ENCODE data around the gene STPG3. TPM values are rescaled to one million over a fixed set of nuclear protein-coding genes. Genes with fewer than 3 reads are reported as not detected.

Gene STPG3
- total RNA-seq, 1 donor from 2014 or later: 0.78 TPM

DNA sequence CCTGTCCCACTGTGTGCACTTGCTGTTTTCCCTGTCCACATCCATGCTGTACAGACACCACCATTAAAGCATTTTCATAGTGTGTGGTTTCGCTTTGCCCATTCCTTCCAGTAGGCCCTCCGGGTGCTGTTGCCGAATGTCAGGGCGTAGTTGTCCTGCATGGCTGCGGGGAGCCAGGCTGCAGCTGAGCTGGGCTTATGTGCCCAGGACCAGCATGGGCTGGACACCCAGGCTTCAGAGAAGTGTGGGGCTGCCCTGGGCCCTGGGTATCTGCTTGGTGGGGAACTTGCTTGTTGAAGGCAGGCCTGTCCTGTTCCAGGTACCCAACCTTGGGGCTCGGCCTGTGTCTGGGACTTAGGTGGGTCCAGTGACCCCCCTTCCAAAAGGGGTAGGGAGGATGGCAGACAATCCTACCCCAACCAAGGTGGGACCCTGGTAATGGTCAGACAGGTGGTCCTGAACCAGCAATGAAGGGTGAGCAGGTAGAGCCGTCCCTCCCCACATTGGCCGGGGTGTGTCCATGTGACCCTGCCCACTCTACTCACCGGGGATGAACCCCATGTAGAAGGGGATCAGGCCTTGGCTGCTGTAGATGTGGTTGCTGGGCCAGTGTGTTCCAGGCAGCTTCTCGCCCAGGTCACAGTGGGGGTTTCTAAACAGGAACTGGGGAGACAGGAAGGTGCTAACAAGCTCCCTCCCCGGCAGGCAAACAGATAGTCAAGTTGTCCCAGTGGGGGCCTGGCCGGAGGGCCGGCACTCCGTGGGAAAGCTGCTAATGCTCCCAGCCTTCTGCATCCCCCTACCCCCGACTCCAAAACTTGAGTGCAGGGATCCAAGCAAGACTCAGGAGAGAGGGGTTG is 7.2 kb upstream of the STPG3 start:
- TF ChIP-seq, protein P1, sequence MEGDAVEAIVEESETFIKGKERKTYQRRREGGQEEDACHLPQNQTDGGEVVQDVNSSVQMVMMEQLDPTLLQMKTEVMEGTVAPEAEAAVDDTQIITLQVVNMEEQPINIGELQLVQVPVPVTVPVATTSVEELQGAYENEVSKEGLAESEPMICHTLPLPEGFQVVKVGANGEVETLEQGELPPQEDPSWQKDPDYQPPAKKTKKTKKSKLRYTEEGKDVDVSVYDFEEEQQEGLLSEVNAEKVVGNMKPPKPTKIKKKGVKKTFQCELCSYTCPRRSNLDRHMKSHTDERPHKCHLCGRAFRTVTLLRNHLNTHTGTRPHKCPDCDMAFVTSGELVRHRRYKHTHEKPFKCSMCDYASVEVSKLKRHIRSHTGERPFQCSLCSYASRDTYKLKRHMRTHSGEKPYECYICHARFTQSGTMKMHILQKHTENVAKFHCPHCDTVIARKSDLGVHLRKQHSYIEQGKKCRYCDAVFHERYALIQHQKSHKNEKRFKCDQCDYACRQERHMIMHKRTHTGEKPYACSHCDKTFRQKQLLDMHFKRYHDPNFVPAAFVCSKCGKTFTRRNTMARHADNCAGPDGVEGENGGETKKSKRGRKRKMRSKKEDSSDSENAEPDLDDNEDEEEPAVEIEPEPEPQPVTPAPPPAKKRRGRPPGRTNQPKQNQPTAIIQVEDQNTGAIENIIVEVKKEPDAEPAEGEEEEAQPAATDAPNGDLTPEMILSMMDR (IDR thresholded peaks at IDR 0.05): no peak
- no peak for DNase-seq (ENCODE audit: extremely low spot score, unreplicated experiment)
- Mint-ChIP-seq H3K27me3 (ENCODE audit: unreplicated experiment) (no peaks in the 10 kb centered on the region), H3K4me1 (ENCODE audit: unreplicated experiment) (peaks cover 30% of the 10 kb centered on the region), H3K9me3 (ENCODE audit: unreplicated experiment) (no peaks in the 10 kb centered on the region), H3K4me3 (ENCODE audit: unreplicated experiment) (no peak overlapping the region), H3K36me3 (ENCODE audit: unreplicated experiment) (peaks cover 9% of the 10 kb centered on the region), H3K27ac (ENCODE audit: unreplicated experiment) (no peak overlapping the region)

DNA sequence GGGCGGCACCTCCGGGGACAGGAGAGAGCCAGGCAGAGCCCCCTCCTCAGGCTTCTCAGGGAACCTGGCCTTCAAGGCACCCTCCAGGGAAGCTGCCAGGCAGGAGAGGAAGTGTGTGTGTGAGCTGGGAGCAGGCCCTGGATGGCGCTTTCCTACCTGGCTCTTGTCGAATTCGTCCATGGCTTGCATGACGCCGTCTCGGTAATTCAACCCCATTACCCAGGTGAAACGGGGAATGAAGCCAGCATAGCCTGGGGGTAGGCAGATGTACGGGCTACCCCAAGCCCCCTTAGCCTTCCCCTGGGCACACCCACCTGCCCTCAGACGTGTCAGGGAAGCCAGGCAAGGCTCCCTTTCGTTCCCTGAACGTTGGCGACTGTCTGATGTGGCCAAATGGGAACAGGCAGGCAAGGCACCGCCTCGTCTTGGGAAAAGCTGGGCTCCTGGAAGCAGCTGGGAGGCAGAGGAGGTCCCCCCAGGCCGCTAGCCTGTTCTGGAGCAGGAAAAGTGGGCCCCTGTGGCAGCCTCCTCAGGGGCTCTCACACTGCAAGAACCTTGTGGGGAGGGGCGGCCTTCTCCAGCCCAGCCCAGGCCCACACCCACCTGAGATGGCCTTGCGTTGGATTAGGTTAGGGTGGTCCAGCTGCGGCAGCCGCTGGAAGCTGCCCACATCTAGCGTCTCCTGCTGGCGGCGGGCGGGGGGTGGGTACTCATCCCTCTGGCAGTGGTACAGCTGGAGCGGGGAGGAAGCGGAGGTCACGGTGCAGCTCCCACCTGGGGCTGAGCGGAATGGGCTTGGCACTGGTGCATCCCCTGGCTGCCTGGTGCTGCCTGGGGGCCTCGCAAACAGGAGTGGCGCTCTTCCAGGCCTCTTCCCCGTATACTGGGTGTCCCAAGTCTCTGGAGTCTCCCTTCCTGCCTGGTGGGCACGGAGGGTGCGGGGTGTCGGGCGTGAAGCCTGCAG is 6.3 kb upstream of the STPG3 start:
- TF ChIP-seq, protein P1 (IDR thresholded peaks at IDR 0.05): no peak
- Mint-ChIP-seq H3K9me3 (ENCODE audit: unreplicated experiment) (no peaks in the 10 kb centered on the region), H3K27me3 (ENCODE audit: unreplicated experiment) (no peaks in the 10 kb centered on the region), H3K36me3 (ENCODE audit: unreplicated experiment) (peaks cover 9% of the 10 kb centered on the region), H3K4me1 (ENCODE audit: unreplicated experiment) (peaks cover 23% of the 10 kb centered on the region), H3K27ac (ENCODE audit: unreplicated experiment) (no peak overlapping the region), H3K4me3 (ENCODE audit: unreplicated experiment) (no peak overlapping the region)
- DNase-seq (ENCODE audit: extremely low spot score, unreplicated experiment): no peak

DNA sequence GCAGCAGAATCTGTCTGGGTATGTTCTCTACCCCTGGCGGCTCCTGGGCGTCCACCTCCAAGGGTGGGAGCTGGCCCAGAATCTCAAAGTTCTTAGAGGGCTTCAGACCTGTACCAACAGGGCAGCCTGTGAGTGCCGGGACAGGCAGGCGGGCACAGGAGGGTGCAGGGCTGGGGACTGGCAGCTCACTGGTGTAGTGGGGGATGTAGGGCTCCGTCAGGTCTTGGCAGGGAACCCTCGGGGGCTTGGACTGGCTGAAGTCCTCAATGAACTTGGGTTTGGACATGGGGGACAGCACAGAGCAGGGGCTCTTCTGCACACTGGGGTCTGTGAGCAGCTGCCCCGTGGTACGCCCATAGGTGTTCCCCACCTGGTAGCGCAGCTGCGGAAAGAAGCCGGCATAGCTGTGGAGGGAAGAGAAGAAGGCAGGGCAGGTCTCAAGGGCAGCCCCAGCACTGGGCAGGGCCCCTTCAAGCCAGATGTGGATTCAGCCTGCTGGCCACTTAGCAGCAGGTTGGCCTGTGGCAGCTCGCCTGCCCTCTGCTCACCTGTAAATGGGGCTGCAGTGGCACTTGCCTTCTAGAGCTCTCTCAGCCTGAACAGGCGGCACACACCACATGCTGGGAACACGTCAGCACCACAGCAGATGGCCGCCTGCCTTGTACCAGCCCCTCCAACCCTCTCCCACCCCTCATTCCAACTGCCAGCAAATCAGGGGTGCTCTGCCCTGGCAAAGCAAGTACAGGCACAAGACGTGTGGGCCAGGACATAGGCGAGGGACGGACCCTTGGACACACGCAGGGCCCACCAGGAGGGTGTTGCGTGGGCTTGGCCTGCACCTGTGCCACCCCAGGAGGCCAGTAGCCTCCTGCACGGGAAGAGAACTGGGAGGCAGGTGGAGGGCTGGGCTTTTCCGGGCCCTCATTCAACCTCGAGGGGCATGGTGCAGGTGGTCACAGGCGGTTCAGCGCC is 5.3 kb upstream of the STPG3 start:
- no peak for DNase-seq (ENCODE audit: extremely low spot score, unreplicated experiment)
- no peak overlapping the region for H3K4me3 Mint-ChIP-seq (ENCODE audit: unreplicated experiment)
- H3K4me1 Mint-ChIP-seq (ENCODE audit: unreplicated experiment): peaks cover 20% of the 10 kb centered on the region
- H3K9me3 Mint-ChIP-seq (ENCODE audit: unreplicated experiment): no peaks in the 10 kb centered on the region
- peaks cover 9% of the 10 kb centered on the region for H3K36me3 Mint-ChIP-seq (ENCODE audit: unreplicated experiment)
- no peaks in the 10 kb centered on the region for H3K27me3 Mint-ChIP-seq (ENCODE audit: unreplicated experiment)
- H3K27ac Mint-ChIP-seq (ENCODE audit: unreplicated experiment): no peak overlapping the region
- TF ChIP-seq, protein P1 (IDR thresholded peaks at IDR 0.05): no peak

DNA sequence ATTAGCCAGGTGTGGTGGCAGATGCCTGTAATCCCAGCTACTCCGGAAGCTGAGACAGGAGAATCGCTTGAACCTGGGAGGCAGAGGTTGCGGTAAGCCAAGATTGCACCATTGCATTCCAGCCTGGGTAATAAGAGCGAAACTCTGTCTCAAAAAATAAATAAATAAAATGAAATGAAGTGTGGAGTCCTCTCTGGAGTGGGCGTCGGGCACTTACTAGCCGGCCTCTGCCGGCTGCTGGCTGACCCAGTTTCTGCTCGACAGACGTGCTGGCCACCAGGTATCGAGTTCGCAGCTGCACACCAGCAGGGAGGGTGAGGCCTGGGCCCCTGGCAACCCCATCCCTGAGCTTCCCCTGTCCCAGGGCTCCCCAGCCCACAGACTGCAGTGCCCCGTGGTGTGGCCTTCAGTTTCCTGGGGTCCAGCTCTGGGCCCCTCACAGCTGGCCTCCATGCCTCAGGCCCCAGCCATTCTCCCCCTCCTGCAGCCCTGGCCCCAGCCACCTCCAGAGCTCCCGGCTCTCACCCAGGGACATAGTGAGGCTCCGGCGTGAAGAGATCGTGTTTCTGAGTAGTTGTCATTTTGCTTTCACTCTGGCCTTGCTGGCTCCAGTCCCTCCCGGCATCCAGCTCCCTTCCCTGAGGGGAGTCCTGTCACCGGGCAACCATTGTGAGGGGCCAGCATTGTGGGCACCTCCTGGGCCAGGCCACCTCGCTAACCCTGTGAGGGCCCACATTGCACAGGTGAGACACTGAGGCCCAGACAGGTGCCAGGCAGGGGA is 3.8 kb upstream of the STPG3 start:
- Mint-ChIP-seq H3K27me3 (ENCODE audit: unreplicated experiment) (no peaks in the 10 kb centered on the region), H3K9me3 (ENCODE audit: unreplicated experiment) (no peaks in the 10 kb centered on the region), H3K36me3 (ENCODE audit: unreplicated experiment) (peaks cover 7% of the 10 kb centered on the region), H3K27ac (ENCODE audit: unreplicated experiment) (no peak overlapping the region), H3K4me1 (ENCODE audit: unreplicated experiment) (peaks cover 17% of the 10 kb centered on the region), H3K4me3 (ENCODE audit: unreplicated experiment) (no peak overlapping the region)
- TF ChIP-seq, protein P1 (IDR thresholded peaks at IDR 0.05): no peak
- DNase-seq (ENCODE audit: extremely low spot score, unreplicated experiment): no peak
